ENCODE data around the gene JUN. TPM values are rescaled to one million over a fixed set of nuclear protein-coding genes. Genes with fewer than 3 reads are reported as not detected.

JUN gene
- total and polyA plus RNA-seq, 2 donors from 2014 or later: 41.8 to 109 TPM

DNA sequence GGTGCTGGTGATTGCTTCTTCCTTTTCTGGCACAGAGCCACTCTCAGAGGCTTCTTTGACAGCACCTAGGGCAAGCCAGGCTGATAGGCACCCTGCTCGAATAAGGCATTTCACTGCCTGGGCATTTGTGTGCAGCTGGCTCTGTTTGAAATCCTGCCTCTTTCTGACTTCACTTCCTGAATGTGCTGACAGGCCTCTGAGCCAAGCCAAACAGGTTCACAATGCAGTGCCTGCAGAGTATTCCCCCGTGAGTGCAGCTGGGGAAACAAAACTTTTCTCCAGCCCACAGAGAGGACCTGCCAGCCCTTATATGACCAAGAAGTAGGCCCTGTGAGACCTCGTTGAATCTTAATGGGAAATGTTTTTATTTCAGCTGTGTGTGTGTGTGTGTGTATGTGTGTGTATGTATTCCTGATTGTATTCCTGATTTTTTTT is 10.4 kb downstream of the JUN start:
- DNase-seq (peak in 3 of 5 donors; percentile 13 to 72 (median 66)), FAIRE-seq (no peak)
- Histone ChIP-seq H3K27ac (ENCODE audit: low read depth in 2 of 2, low read length in 2 of 2) (no peak overlapping the region), H3K36me3 (ENCODE audit: control insufficient read depth in 2 of 3, insufficient read depth in 3 of 3, low read length in 3 of 3) (no peaks in the 10 kb centered on the region), H3K4me3 (ENCODE audit: low read length in 3 of 3) (no peak overlapping the region), H3K9ac (ENCODE audit: low read length in 3 of 3) (no peak overlapping the region), H3K4me1 (ENCODE audit: control insufficient read depth in 2 of 3, insufficient read depth in 2 of 3, low read depth in 1 of 3, low read length in 3 of 3) (peaks cover 0 to 10% (median 3%) of the 10 kb centered on the region in 3 donors), H3K27me3 (ENCODE audit: control insufficient read depth, insufficient read depth, low read length) (no peaks in the 10 kb centered on the region), H3K9me3 (ENCODE audit: control insufficient read depth in 2 of 3, insufficient read depth in 1 of 3, low read length in 3 of 3) (no peaks in the 10 kb centered on the region)
- TF ChIP-seq, protein P1, sequence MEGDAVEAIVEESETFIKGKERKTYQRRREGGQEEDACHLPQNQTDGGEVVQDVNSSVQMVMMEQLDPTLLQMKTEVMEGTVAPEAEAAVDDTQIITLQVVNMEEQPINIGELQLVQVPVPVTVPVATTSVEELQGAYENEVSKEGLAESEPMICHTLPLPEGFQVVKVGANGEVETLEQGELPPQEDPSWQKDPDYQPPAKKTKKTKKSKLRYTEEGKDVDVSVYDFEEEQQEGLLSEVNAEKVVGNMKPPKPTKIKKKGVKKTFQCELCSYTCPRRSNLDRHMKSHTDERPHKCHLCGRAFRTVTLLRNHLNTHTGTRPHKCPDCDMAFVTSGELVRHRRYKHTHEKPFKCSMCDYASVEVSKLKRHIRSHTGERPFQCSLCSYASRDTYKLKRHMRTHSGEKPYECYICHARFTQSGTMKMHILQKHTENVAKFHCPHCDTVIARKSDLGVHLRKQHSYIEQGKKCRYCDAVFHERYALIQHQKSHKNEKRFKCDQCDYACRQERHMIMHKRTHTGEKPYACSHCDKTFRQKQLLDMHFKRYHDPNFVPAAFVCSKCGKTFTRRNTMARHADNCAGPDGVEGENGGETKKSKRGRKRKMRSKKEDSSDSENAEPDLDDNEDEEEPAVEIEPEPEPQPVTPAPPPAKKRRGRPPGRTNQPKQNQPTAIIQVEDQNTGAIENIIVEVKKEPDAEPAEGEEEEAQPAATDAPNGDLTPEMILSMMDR (IDR thresholded peaks at IDR 0.05; ENCODE audit: borderline replicate concordance, extremely low read depth, insufficient read depth): no peak
- intact Hi-C loops (cut with DNase I): no loop called here

DNA sequence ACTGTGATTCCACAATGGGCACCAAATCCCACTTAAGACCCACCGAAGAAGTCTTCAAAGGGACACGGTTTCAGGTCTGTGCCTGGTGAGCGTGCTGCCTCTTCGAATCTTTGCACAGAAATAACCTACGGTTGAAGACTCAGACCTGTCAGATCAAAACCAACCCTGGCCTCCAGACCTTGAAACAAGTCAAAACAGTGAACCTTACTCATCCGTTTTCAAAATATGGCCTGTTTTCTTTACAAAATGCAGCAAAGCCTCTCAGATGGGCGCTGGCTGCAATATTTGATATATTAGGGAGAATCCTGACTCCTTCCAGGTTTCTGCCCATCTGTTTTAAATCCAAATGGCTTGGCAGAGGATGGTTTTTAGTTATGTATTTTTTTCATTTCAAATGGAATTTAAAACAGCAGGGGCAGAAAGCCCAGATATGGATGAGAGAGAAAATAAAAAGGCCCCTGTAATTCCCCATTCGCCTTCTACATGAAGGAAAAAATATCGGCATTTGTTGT is 14.0 kb downstream of the JUN start:
- FAIRE-seq: no peak
- TF ChIP-seq, protein P1 (IDR thresholded peaks at IDR 0.05; ENCODE audit: borderline replicate concordance, extremely low read depth, insufficient read depth): no peak
- Histone ChIP-seq H3K4me3 (ENCODE audit: low read length in 3 of 3) (no peak overlapping the region), H3K9me3 (ENCODE audit: control insufficient read depth in 2 of 3, insufficient read depth in 1 of 3, low read length in 3 of 3) (no peaks in the 10 kb centered on the region), H3K36me3 (ENCODE audit: control insufficient read depth in 2 of 3, insufficient read depth in 3 of 3, low read length in 3 of 3) (no peaks in the 10 kb centered on the region), H3K27me3 (ENCODE audit: control insufficient read depth, insufficient read depth, low read length) (no peaks in the 10 kb centered on the region), H3K27ac (ENCODE audit: low read depth in 2 of 2, low read length in 2 of 2) (no peak overlapping the region), H3K9ac (ENCODE audit: low read length in 3 of 3) (no peak overlapping the region), H3K4me1 (ENCODE audit: control insufficient read depth in 2 of 3, insufficient read depth in 2 of 3, low read depth in 1 of 3, low read length in 3 of 3) (peaks cover 0 to 10% (median 3%) of the 10 kb centered on the region in 3 donors)
- intact Hi-C loops (cut with DNase I): no loop called here
- DNase-seq: no peak

DNA sequence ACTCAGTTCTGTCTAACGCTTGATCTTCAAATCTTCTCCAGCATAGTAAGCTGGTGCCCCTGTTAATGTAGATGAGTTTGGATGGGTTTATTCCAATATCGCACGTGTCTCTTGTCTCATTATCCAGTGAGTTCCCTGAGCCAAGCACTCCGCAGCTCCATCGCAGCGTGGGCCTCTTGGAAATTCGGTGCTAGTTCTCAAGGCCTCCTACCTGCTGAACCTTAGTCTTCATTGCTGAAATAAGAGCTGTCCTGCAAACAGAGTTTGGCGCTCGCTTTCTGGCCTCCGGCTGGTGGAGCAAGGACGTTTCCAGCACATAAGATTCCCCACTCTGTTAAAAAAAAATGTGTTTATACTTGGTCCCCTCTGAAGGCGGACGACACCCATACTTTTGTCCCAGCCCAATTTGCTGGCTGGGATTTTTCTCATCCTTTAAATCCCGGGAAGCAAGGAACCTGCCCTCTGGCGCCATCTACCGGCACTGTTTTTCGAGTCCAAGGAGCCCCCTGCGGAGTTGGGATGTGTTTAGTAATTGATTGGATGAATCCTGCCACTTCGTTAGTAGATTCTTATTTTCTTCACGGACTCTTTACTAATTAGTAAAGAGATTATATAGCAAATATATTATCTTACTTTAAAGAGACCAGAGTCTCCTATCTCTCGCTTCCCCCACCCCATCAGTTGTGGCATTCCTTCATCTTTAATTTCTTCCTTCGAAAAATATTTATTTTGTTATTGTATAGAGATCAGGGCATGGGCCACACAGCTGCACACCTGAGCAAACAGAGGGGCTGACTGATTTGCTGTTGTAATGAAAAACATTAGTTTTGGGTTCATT is 14.7 kb downstream of the JUN start:
- FAIRE-seq (no peak), DNase-seq (peak; percentile 73 to 86 (median 77))
- no peaks in the 10 kb centered on the region for H3K27me3 ChIP-seq (ENCODE audit: control insufficient read depth, insufficient read depth, low read length)
- TF ChIP-seq, protein P1 (IDR thresholded peaks at IDR 0.05; ENCODE audit: borderline replicate concordance, extremely low read depth, insufficient read depth): peak; percentile 67
- H3K27ac ChIP-seq (ENCODE audit: low read depth in 2 of 2, low read length in 2 of 2): no peak overlapping the region
- H3K4me3 ChIP-seq (ENCODE audit: low read length in 3 of 3): no peak overlapping the region
- no peaks in the 10 kb centered on the region for H3K36me3 ChIP-seq (ENCODE audit: control insufficient read depth in 2 of 3, insufficient read depth in 3 of 3, low read length in 3 of 3)
- no peaks in the 10 kb centered on the region for H3K9me3 ChIP-seq (ENCODE audit: control insufficient read depth in 2 of 3, insufficient read depth in 1 of 3, low read length in 3 of 3)
- intact Hi-C loops (cut with DNase I): no loop called here
- peaks cover 0 to 10% (median 3%) of the 10 kb centered on the region in 3 donors for H3K4me1 ChIP-seq (ENCODE audit: control insufficient read depth in 2 of 3, insufficient read depth in 2 of 3, low read depth in 1 of 3, low read length in 3 of 3)
- no peak overlapping the region for H3K9ac ChIP-seq (ENCODE audit: low read length in 3 of 3)

Measured in kidney (tissue), 14 donors.